GM21717 (cell line): ENCODE data around the gene C14orf119.

Experiments used
- ATAC-seq: cut with Tn5 transposase; IDR thresholded peaks from one replicate; pipeline ENCODE4 v1.9.1; 2021; ENCODE audit warnings: mild to moderate bottlenecking, moderate library complexity; ENCODE audit not compliant: unreplicated experiment

Gene C14orf119, protein sequence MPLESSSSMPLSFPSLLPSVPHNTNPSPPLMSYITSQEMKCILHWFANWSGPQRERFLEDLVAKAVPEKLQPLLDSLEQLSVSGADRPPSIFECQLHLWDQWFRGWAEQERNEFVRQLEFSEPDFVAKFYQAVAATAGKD

DNA sequence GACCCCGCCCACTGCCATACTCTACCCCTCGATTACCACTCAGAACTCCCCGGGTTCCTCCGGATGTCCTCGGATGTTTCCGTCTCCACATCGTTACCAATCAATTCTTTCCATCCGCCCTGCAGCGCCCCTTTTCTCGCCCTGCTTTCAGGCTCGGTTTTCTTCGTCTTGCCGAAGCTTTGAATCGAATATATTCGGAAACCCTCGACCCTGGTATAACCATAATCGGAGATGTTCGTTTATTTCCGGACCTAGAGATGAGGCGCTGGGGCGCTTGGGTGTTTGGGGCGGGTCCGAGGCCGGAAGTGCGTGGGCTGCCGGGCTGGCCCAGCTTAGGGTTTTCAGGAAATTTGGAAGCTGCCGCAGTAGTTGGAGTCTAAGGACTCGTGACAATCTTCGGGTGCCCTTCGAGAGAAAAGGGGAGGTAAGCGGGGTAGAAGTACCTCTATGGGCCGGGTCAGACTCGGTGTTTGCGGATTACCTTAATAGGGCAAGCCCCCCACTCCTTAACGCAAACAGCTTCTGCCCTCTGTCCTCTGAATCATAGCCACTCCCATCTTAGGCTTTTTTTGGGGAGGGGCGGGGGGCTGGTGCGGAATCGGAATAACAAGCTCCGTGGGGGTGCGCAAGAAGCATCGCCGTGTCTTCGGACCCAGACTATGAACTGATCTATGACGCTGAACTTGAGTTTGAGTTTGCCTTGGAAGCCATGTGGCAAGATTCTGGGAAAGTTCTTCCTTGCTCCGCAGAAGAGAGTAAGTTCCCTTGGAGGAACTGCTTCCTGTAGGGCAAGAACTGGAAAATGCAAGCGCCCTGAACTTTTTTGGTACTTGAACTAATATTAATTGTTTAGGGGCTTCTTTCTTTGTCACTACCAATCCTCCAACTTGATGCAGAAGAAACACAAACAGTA lies at the start of gene C14orf119:
C14orf119 (plus strand) TSS at position 310 of the 913 bp plus-strand sequence. CDS start 2,154 bp downstream, outside the sequence.
- ATAC-seq: peak; percentile 86

DNA sequence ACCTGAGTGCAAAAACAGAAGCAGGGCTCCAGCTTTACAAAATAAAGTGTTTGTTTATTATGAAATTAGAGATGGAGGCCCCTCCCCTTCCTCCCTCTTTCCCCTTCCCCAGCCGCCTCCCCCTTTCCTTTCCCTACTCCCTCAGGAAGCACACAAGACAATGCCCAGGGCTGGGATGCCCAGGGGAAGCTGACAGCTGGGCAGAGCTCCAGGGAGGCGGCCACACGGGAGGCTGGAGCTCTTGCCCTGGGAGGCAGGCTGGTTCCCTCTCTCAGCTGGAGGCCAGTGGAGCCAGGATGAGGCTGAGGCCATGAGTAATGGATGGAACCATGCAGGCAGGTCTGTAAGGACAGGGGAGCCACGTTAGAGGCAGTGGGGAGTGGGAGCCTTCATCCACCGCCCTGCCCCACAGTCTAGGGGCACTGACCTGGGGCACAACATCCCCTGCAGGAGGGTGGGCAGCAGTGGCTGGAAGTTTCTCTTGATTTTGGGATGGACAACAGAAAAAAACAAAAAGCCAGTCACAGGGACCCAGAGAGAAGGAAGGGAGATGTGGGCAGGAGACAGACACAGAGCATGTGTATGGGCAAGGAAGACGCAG lies 48.2 kb upstream of the C14orf119 start:
- no peak for ATAC-seq

DNA sequence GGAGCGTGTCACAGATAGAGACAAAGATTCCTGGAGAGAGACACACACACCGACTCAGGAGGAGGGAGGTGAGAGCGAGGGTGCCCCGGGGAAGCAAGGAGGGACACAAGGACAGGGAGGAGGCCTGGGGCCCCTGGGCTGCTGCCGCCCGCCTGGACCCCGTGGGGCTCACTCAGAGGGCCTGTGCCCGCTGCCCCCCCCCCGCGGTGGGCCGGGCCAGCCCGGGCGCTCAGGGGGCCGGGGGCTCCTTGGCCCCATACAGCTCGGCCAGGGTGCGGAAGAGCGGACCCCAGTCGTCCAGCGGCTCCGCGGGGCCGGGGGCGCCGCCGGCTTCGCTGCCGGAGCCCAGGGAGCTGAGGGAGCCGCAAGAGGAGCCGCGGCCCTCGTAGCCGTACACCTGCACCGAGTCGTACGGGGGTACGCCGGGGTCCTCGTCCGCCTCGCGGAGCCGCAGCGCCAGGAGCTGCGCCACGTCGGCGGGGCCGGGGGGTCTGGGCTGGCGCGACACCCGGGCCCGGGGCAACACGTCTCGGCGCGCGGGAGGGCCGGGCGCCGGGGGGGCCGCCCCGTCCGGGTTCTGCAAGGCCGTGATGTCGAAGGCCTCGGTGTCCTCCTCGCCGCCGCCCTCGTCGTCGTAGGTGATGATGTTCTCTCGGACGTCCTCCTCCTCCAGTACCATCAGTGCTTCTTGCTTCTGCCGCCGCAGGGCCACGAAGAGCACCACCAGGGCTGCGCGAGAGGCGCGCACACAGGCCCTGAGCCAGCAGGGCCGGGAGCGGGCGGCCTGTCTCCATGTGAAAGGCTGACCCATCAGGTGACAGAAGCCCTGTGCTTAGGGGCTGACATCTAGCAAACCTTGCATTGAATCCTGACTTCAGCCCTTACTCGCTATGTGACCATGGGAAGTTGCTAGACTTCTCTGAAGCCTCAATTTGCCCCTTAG lies 47.3 kb upstream of the C14orf119 start:
- ATAC-seq: no peak

- no peak for ATAC-seq
Observed at GRCh38 chr14:23049011-23049410, 46.3 kb upstream of the C14orf119 start.

- no peak for ATAC-seq
Observed at GRCh38 chr14:23051141-23052057, 43.9 kb upstream of the C14orf119 start.

GRCh38 chr14:23052182-23052623 lies 43.1 kb upstream of the C14orf119 start:
- ATAC-seq: no peak

GRCh38 chr14:23052671-23053070 lies 42.6 kb upstream of the C14orf119 start:
- ATAC-seq: no peak

DNA sequence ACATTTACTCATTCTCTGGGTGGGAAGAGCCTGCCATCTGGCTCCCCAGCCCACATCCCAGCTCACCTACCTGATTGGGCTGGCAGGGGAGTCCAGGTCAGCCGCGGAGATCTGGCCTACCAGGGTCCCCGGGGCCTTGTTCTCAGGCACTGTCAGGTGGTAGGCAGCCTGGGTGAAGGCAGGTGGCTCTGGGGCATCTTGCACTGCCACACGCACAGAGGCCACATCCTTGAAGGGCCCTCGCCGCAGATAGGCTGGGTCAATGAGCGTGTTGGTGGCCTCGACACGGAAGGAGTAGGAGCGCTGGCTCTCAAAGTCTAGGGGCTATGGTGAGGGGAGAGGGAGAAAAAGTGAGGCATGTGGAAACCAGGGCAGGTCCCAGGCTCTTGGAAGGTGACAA lies 41.9 kb upstream of the C14orf119 start:
- no peak for ATAC-seq

DNA sequence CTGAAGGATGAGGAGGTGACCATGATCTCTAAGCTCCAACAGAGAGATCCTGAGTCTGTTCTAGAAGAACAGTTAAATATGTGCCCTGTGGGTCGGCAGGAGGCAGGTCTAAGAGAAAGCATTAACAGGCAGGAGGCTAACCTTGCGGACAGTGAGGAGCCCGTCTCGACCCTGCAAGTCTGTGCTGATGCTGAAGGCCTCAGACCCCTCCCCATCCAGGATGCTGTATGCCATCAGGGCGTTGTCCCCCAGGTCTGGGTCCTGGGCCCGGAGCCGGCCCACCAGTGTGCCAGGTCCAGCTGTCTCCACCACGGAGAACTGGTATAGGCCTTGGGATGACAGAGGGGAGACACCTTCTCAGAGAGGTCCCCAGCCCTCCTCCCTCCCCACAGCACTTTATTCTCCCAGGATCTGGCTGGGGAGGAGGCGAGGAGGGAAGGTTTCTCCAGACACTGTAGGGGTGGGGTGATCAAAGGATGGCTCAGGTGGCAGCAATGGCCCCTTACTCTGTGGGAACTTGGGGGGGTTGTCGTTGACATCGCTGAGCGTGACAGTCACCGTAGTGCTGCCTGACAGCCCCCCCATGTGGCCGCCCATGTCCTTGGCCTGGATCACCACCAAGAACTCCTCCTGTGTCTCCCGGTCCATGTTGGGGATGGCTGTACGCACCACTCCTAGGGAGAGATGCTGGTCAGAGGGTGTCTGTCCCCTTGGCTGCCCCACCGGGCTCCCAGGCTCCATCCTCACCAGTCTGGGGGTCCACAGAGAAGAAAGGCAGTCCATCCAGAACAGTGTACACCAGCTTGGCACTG lies 41.1 kb upstream of the C14orf119 start:
- ATAC-seq: no peak

- no peak for ATAC-seq
Observed at GRCh38 chr14:23055147-23055550, 40.2 kb upstream of the C14orf119 start.

GRCh38 chr14:23055621-23056144 lies 39.6 kb upstream of the C14orf119 start:
- no peak for ATAC-seq

- peak; percentile 58 for ATAC-seq
Observed at GRCh38 chr14:23056145-23056955, 39.0 kb upstream of the C14orf119 start.

- ATAC-seq: no peak
Observed at GRCh38 chr14:23056956-23057756, 38.1 kb upstream of the C14orf119 start, which contains the start of gene CDH24. TSS of gene CDH24 (minus strand) at chr14:23057520. CDS start at chr14:23055733, 1,787 bp downstream.

- peak; percentile 62 for ATAC-seq
Observed at GRCh38 chr14:23057757-23058653, 37.3 kb upstream of the C14orf119 start.

DNA sequence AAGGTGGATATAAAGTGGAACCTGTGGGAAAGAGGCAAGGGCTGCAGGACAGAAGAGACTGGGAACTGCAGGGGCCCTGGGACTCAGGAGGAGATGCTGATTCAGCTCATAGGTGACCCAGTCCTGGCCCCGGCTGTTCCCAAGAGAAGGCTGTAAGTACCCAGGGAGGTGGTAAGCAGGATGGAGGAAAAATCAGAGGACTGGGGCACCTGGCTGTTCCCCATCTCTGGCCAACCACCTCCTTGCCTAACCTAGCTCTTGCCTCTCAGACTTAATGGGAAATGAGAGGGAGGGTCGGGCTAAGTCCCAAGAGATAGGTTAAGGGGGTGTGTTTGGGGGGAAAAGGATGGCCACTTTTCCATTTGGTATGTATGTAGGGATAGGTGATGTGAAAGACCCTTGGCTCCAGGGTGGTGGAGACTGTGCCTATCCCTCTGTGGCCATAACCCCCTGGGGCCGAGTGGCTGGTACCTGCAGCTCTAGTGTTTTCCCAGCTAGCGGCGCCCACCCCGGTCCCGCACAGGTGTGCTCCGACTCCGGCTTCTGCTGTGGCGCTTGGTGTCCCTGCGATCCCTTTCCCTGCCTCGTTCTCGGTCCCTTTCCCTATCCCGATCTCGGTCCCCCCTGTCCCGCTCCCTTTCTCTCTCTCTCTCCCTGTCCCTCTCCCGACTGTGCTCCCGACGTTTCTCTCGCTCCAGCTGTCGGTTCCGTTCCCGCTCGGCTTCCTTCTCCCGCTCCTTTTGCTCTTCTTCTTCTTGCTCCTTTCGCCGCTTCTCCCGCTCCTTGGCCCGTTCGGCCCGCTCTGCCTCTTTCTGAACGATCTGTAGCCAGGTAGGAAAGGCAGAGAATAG lies 36.4 kb upstream of the C14orf119 start:
- no peak for ATAC-seq
